Forelimb muscle (tissue), 1 donor: ENCODE measurements around the gene PTPN22. TPM values are rescaled to one million over a fixed set of nuclear protein-coding genes. Genes with fewer than 3 reads are reported as not detected.

Experiments used
- DNase-seq: peaks from one replicate; pipeline ENCODE4 v3.0.0-alpha.2; 2013; ENCODE audit warnings: low read depth
- polyA plus RNA-seq: library from polyadenylated mRNA; unstranded; fragments of 120-200 nt; gene quantifications from one replicate; pipeline ENCODE4 v1.2.1, GENCODE V29; 2013; ENCODE audit not compliant: insufficient read length

Gene PTPN22
- 0.46 TPM for polyA plus RNA-seq

DNA sequence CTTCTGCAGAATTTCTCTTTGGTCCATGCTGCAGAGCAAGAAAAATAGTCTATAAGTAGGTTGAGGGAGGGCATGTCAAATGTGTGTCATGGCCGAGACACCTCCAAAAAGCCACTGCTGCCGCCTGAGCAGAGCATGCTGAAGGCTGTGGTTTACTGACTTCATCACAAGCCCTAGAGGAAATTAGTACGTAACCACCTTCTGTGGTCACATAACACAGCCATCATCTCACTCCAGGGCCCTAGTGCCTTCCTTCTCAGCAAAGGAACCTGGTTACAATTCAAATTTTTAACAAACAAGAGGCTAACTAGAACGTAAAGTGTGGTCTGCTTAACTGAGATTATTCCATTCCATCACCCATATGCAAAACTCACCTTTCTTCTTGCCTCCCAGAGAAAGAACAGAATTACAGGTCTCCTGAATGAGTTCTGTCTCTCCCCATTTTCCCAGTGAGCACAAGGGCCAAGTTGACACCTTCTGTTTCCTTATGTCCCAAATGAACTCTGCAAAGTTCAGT, at the start of gene PTPN22:
TSS of gene PTPN22 (minus strand) at position 116 of the 517 bp plus-strand sequence.
- no peak for DNase-seq

DNA sequence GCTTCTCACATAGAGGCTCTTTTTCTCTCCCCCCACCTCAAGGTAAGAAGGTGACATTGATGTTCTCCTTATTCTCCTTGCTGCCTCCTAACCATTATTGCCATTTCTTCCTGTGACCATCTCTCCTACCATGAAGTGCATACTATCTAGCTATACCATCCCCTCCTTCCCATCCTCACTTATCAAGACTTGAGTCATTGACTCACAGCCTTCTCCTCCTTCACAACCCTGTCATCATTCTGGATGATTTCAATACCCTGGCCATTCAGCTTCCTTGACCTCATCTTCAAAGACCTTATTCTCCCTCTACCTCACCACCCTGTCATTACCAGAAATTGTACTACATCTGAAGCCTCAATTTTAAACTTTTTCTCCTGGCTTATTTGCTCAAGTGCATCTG, 46.7 kb upstream of the PTPN22 start:
- no peak for DNase-seq

DNA sequence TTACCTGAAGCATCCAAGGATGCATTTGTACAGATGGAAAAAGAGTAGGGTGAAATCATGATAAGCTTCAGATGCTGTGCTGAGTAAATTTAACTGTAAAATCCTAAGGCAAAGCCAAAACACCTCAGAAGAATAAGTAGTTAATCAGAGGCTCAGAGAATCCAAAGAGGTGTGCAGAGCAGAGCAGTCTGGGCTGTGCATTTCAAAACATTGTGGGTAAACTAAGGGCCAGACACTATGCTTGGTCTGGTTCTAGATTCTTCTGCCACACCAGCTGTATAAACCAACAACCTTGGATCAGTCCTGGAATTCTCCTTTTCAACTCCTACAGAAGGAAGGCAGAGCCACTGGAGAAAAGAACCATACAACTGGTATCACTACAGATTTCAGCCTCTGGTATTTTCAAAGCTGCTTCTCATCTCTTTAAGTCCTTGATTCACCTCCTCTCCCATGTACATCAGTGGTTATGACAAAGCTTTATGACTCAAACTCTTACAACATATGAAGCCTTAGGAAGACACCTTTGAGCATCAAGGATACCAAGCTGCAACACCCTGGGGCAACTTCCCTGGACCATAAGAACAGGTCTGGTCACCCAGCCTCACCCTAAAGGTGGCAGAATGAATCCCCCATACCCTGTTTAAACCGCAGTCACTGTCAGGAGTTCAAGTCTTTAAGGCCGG, 46.0 kb upstream of the PTPN22 start:
- no peak for DNase-seq

DNA sequence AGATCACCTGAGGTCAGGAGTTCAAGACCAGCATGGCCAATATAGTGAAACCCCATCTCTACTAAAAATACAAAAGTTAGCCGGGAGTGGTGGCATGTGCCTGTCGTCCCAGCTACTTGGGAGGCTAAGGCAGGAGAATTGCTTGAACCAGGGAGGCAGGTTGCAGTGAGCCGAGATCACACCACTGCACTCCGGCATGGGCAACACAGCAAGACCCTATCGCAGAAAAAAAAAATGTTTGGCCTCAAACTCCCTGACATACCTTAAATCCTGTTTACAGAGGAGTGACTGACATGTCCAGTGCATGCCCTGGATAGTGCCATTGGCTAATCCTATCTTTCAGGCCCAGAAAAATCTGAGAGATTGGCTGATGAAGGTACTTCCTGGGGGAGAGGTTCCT, 45.5 kb upstream of the PTPN22 start:
- no peak for DNase-seq

DNA sequence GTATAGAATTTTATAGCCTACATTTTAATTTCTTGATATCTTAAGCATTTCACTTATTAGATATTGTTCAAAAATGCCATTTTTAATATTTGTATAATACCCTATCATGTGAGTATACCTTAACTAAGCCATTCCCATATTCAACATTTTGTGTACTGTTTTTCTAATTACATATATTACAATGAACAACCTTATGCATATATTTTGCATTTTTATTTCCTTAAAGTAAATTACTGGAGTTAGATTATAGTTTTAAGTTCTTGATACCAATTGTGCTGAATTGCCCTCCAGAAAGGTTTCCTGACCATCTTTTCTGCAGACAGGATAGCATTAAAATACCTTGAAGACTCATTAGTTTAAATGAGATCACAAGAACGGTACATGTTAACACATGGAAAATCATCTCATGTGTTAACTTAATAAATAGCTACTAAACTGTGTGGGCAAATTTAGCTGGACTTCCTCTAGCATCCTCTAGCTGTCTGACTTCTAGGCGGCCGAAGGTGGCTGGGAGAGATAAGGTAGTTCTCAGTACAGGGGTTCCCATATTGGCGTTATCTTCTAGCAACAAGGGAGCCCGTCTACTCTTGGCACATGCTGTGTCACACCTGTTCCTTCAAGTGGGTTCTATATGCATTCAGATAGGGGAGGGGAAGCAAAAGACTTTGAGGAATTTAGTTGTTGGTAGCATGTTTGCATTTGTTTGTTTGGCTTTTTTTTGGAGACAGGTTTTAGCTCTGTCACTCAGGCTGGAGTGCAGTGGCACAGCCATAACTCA, 42.6 kb upstream of the PTPN22 start:
- no peak for DNase-seq

DNA sequence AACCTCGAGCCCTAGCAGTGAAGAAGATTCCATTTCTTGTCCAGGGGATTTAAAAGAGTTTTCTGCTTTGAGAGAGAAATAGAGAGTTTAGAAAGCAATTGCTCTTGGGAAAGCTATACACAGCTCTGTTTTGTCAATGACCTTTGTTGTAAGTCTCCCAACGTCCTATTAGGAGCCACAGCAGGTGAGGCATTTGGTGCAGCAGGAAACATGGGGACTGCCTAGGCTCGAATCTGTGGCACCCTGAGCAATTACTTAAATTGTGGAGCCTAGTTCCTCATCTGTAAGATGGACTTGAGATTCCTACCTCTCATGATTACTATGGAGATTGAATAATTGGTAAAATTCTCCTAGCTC, 41.8 kb upstream of the PTPN22 start:
- no peak for DNase-seq

DNA sequence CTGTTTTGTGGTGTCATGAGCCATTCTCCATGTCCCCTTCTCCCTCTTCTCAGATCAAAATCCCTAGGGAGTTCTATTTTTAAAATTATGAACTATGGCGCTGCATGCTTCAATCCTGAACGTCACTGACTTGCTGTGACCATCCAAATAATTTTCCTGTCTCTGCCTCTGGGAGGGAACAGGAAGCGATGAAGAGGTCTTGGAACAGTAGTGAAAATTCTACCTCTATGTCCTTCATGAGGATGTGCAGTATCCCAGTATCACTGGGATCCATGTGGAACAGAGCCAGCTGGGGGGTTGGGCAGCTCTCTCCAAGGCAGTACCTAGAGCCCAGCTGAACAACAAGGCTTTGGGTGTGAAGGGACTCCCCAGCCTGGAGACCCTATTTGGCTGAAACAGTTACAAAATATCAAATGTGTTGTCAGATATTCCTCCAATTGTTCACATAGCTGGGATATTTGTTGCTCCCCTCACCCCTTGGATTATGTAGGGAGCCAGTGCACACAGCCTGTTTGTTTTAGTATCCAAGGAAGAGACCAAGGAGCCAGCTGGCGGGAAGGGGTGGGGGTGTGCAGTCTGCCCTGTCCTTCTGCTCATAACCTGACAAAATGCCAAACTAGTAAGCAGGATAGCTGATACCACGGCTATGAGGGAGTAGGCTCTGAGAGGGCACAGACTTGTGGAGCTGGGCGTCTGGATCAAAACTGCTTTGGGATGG, 41.2 kb upstream of the PTPN22 start:
- no peak for DNase-seq

DNA sequence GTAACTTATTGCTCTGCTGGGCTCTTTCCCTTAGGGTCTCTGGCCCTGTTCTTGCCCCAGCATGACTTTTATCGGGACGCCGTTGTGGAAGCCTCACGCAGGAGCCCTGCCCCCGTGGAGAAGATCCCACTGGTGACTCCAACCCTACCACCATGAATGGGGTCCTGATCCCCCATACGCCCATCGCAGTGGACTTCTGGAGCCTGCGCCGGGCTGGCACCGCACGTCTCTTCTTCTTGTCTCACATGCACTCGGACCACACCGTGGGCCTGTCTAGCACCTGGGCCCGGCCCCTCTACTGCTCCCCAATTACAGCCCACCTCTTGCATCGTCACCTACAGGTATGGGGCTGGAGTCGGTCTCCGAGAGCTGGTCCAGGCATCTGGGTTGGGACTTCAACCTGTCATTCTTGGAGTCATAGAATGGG, 33.9 kb upstream of the PTPN22 start:
- DNase-seq = no peak

DNA sequence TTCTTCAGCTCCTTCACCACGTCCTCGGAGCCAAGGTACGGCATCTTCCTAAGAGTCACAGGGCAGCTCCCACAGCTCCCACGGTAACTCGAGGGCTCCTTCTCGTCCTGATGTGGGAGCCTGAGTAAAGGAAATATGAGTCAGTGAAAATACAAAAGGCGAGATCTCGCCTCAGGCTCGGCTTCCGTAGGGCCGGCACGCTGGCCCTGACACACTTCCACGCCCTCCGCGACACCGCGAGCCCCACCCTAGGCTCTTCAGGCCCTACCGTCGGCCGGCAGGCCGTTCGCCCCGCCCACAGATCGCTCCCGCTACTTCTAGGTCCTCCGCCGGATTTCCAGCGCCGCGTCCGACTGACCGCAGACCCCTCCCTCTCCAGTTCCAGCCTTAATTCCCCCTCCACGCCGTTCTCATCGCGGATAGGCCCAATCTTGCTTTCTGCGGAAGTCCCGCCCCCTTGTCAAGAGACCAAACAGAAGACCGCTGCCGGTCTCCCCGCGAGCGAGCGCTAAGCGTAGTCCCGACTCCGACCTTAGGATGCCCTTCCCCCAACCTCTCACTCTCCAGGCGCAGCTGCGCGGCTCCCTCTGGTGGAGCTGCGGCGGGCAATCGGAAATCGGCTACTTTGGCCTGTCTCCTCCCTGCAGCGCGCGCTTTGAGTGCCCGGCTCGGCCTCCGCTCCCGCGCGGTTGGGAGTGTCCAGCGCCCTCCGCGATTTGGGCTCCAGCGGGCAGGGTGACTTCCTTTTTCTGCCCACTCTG, 33.3 kb upstream of the PTPN22 start, which contains the start of the genes AP4B1 and DCLRE1B:
TSS of gene AP4B1 (minus strand) at position 126 of the 761 bp plus-strand sequence. CDS start at position 44, 82 bp downstream.
TSS of gene DCLRE1B (plus strand) at position 653 of the 761 bp plus-strand sequence. CDS start 261 bp downstream, outside the sequence.
- peak; percentile 100 for DNase-seq

DNA sequence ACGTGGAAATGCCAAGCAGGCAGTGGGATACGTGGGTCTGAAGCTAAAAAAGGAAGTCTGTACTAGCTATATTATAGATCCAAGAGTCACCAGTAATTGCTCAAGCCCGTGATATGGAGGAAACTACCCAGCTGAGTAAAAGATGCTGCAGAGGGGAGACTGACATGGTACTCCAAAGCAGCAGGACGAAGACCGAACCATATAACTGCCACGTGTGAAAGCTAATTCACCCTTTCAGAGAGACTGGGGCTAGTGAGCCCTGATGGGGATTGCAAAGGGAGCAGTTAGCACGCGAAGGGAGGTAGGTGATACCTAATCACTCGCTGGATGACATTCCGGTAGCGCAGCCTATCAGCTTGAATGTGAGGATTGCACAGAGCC, 32.8 kb upstream of the PTPN22 start:
- DNase-seq = no peak

DNA sequence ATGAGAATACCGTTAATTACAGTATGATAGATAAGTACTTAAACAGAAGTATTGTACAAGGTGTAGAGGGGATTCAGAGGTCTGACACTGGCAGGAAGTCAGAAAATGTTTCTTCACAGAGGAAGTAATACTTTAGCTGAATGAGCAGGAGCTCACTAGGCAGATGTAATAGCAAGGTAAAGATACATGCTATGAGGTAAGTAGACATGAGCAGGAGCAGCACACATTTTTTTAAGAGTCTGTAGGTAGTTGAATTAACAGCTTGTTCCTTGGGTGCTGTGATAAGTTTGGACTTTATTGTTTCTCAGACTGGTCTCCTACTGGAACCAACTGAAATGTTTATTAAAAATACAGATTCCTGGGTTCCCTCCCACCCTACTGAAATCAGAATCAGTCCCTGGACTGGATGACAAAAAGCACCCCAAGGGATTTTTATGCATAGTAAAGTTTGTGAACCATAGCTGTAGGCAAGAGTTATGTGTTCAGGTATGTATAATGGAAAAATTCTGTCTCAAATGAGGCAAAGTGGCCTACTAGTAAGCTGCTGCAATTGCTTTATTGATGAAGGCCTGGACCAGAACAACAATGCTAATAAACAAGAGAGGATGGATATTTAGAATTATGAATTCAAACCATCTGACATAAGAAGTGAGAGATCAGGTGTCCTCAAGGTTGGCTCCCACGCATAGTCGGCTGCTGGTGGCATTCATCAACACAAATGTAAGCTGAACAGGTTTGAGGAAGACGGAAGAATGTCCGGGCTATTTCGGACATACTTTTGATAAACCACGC, 32.2 kb upstream of the PTPN22 start:
- DNase-seq = no peak

DNA sequence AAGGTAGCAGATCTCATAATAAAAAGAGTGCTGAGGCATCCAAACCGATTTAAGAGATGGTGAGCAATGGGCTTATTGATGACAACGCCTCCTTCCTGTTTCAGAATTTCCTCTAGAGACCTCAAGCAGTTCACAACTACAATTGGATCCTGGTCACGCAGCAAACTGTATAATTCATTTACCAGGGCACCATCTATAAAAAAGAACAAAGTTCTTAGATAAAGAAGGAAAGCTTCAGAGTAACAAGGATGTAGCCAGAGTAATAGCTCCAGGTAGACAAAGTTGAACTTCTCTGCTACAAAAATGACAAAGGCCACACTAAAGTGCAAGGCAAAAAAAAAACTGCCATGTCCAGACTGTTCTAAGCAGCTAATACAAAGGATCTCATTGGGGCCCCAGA, 29.7 kb upstream of the PTPN22 start:
- DNase-seq = no peak

DNA sequence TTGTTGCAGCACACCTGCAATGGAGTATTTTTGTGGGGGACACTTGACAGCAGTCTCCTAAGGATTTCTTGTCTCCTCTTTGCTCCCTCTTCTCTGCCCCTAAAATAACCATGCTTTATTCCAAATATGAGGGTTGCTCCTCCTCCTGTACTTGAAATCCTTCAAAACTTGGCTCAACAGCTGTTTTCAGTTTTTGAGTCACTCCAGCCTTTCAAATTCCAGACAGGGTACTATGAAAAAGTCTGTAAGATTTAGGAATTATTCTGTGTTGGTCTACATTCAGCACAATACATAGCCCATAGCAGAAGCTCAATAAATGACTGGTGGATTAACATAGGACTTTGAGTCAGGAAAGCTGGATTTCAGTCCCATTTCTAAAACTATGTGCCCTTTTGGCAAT, 27.6 kb upstream of the PTPN22 start:
- DNase-seq = no peak

DNA sequence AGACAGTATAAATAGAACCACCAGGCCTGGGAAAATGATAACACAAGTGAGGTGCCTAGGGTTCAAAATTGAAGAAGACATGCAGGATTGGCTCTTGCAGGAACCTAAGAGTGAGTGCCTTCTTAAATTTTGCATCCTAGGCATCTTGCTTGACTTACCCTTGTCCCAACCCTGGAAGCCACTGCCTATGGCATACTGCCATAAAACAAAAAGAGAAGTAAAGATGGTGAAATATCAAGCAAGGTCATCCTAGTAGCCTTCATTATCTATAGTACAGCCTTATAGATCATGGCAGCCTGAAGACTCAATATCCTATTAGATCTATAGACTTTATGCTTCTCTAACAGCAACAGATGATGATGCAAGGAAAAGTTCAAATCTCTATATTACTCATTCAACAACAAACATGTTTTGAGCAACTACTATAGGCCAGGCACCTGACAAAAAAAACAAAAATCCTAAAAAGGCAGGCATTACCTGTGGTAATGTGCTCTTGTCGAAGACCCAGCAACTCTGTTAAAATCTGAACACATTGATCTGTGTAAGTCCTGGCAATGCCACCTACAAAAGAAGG, 26.8 kb upstream of the PTPN22 start:
- no peak for DNase-seq

DNA sequence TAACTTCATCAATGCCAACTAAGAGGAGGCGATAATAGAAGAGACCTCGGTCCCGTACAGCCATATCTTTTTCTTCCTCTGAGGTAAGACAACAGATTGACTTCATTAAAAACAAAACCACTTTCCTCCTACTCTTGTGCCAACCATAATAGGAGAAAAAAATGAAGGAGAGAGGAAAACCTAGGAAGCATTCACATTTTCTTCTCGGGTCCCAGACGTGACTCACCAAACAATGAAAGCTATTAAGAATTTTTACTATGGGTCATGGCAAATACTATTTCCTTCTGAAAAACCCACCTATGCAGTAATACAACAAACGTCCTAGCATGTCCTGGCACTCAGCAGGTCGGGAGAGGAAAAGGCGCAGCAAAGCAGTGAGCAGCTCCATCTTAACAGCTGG, 24.4 kb upstream of the PTPN22 start:
- no peak for DNase-seq

DNA sequence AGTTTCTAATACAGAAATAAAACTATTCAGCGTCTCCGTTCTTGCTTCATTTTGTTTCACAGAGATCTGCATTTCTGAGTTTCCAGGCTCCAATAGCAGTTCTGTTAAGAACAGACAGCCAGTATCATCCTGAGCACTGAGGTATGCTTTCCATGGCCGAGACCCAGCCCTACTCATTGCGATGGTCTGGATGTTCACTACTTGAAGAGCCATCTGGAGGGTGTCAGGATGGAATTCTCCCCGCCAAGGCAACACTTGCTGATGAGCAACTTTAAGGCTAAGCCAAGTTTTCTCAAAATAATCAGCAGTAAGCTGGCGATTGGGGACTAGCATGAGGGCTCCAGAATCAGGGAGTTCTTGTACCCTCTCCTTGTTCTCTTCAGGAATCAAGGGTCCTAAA, 23.6 kb upstream of the PTPN22 start:
- DNase-seq = no peak

DNA sequence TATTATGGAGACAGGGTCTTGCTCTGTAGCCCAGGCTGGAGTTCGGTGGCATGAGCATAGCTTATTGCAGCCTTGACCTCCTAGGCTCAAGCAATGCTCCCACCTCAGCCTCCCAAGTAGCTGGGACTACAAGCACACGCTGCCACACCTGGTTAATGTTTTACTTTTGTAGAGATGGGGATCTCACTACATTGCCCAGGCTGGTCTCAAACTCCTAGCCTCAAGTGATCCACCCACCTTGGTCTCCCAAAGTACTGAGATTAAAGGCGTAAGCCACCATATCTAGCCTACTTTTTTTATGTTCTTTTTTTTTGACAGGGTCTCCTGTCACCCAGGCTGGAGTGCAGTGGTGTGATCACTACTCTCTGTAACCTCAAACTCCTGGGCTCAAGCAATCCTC, 21.8 kb upstream of the PTPN22 start:
- no peak for DNase-seq

DNA sequence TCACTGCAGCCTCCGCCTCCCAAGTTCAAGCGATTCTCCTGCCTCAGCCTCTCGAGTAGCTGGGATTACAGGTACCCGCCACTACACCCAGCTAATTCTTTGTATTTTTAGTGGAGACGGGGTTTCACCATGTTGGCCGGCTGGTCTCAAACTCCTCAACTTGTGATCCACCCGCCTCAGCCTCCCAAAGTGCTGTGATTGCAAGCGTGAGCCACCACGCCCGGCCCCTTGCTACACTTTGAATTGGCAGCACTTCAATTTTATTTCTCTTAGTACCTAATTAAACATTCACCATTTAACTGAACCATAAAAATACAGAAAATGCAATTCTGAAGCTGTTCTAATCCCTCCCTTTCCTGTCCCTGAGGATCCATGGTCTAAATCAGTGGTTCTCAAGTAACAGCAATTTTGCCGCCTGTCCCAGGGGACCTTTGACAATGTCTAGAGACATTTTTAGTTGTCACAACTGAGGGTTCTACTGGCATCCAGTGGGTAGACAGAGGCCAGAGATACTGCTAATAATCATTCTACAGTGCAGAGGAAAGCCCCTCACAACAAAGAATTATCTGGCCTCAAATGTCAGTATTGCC, 20.2 kb upstream of the PTPN22 start:
- DNase-seq = no peak

DNA sequence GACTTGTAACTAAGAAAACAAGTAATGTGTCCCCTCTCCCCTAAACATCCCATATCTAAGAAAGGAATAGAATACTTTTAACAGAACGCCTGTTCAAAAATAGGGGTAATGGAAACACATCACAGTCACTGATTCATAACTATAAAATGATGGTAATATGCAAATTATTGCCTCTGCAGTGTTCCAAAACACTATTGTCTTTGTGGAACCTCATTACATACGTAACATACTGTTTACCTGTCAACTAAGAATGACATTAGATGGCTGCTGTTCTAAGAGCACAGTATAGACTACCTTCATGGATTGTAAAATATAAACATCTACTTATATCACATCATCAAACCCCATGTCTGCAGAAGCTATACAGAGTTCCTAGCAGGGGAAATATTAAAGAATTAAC, 19.3 kb upstream of the PTPN22 start:
- no peak for DNase-seq
